ENCODE measurements around the gene PRKX. TPM values are rescaled to one million over a fixed set of nuclear protein-coding genes. Genes with fewer than 3 reads are reported as not detected.

PRKX gene
- 1 to 10 TPM; 1.3 to 6.8 (median 5.2) TPM for total RNA-seq
- polyA plus RNA-seq: 1 to 10 TPM; 1.8 to 2.2 (median 2.0) TPM
- long read RNA-seq, donor 1: 0 reads
- long read RNA-seq, donor 2: 0 reads
- long read RNA-seq, donor 3: 0 reads
- long read RNA-seq, donor 4, partial matches to known transcripts: 0 of 1 reads
- long read RNA-seq, donor 4, other reads (novel, unspliced or antisense): 1 of 1 reads
- long read RNA-seq, donor 5, full-length matches to known transcripts: 2 of 4 reads
- long read RNA-seq, donor 5, partial matches to known transcripts: 0 of 4 reads
- long read RNA-seq, donor 5, other reads (novel, unspliced or antisense): 2 of 4 reads
- long read RNA-seq, donor 6: 0 reads
- long read RNA-seq, donor 7: 0 reads
- long read RNA-seq, donor 8: 0 reads
- long read RNA-seq, donor 9: 0 reads
- long read RNA-seq, donor 10: 0 reads

GRCh38 chrX:3713225-3713936 lies at the start of gene PRKX:
PRKX (minus strand) TSS chrX:3713649; CDS start chrX:3713253, 396 bp downstream.
- no peaks in the 10 kb centered on the region for H3K4me1 ChIP-seq (replicated peaks in 1 of 2)
- H3K4me3 ChIP-seq: peak within 1 kb of the TSS in 2 of 4 donors; percentile 32 to 73
- WGBS, 4 donors: 1% methylated on average over 89 to 92 of the region's 97 CpGs; no CpG with 5 or more reads in 2 of the 4 donors
- peaks cover 4% of the 10 kb centered on the region for H3K27me3 ChIP-seq
- no peaks in the 10 kb centered on the region for H3K9me3 ChIP-seq (replicated peaks in 1 of 3)
- TF ChIP-seq CTCF (IDR thresholded peaks at IDR 0.05): no peak
- no peak for TF ChIP-seq POLR2A (IDR thresholded peaks at IDR 0.05)
- peak within 1 kb of the TSS in 3 of 5 donors; percentile 19 to 67 (median 38) for H3K27ac ChIP-seq
- no peaks in the 10 kb centered on the region for H3K36me3 ChIP-seq (replicated peaks in 1 of 2)
- DNase-seq: peak in 5 of 7 donors; percentile 16 to 33 (median 24)
- intact Hi-C loops (cut with DNase I): no loop called here

- 40 to 62% (median 45%) methylated on average over 2 of the region's 2 CpGs for WGBS, 4 donors
- TF ChIP-seq CTCF (IDR thresholded peaks at IDR 0.05) (no peak), POLR2A (IDR thresholded peaks at IDR 0.05) (no peak)
Observed at GRCh38 chrX:3763111-3763510, 49.7 kb upstream of the PRKX start.

GRCh38 chrX:3757510-3758025 lies 44.1 kb upstream of the PRKX start:
- no peaks in the 10 kb centered on the region for H3K4me1 ChIP-seq (replicated peaks in 1 of 2)
- DNase-seq: no peak
- no peaks in the 10 kb centered on the region for H3K36me3 ChIP-seq (replicated peaks in 1 of 2)
- no peak overlapping the region for H3K27ac ChIP-seq
- H3K9me3 ChIP-seq (replicated peaks in 1 of 3): no peaks in the 10 kb centered on the region
- H3K4me3 ChIP-seq: no peak overlapping the region
- 66 to 83% (median 72%) methylated on average over 5 of the region's 5 CpGs for WGBS, 4 donors
- intact Hi-C loops (cut with DNase I): no loop called here
- no peak for TF ChIP-seq POLR2A (IDR thresholded peaks at IDR 0.05)
- no peak for TF ChIP-seq CTCF (IDR thresholded peaks at IDR 0.05)
- no peaks in the 10 kb centered on the region for H3K27me3 ChIP-seq

More at GRCh38 chrX:3763111-3763510, 49.7 kb upstream of the PRKX start:
- no peaks in the 10 kb centered on the region for H3K9me3 ChIP-seq (replicated peaks in 1 of 3)
- H3K4me1 ChIP-seq (replicated peaks in 1 of 2): no peaks in the 10 kb centered on the region
- intact Hi-C loops (cut with DNase I): no loop called here
- no peaks in the 10 kb centered on the region for H3K36me3 ChIP-seq (replicated peaks in 1 of 2)
- DNase-seq: no peak
- no peak overlapping the region for H3K27ac ChIP-seq
- H3K4me3 ChIP-seq: no peak overlapping the region
- H3K27me3 ChIP-seq: no peaks in the 10 kb centered on the region

- 52 to 73% (median 67%) methylated on average over 3 of the region's 3 CpGs for WGBS, 4 donors
- intact Hi-C loops (cut with DNase I): no loop called here
Observed at GRCh38 chrX:3748052-3748559, 34.7 kb upstream of the PRKX start.

More at GRCh38 chrX:3748052-3748559, 34.7 kb upstream of the PRKX start:
- Histone ChIP-seq H3K27ac (no peak overlapping the region), H3K4me1 (replicated peaks in 1 of 2) (no peaks in the 10 kb centered on the region), H3K9me3 (replicated peaks in 1 of 3) (no peaks in the 10 kb centered on the region), H3K27me3 (no peaks in the 10 kb centered on the region), H3K4me3 (no peak overlapping the region), H3K36me3 (replicated peaks in 1 of 2) (no peaks in the 10 kb centered on the region)
- TF ChIP-seq CTCF (IDR thresholded peaks at IDR 0.05) (no peak), POLR2A (IDR thresholded peaks at IDR 0.05) (no peak)
- no peak for DNase-seq

Measured in adrenal gland (tissue), 19 donors.